K562 treated with DMSO at 1 percent for 24 hours (cell line): ENCODE results near the gene TSPYL2. TPM values are rescaled to one million over a fixed set of nuclear protein-coding genes. Genes with fewer than 3 reads are reported as not detected.

Source experiments
- total RNA-seq: library from RNA; unstranded; fragments of 300-600 nt; gene quantifications from 2 replicates; pipeline ENCODE4 v1.2.3, GENCODE V29; 2022; ENCODE audit warnings: low read depth; ENCODE audit not compliant: insufficient read depth

Gene TSPYL2
- 14.5 and 16.1 TPM in 2 replicates for total RNA-seq

DNA sequence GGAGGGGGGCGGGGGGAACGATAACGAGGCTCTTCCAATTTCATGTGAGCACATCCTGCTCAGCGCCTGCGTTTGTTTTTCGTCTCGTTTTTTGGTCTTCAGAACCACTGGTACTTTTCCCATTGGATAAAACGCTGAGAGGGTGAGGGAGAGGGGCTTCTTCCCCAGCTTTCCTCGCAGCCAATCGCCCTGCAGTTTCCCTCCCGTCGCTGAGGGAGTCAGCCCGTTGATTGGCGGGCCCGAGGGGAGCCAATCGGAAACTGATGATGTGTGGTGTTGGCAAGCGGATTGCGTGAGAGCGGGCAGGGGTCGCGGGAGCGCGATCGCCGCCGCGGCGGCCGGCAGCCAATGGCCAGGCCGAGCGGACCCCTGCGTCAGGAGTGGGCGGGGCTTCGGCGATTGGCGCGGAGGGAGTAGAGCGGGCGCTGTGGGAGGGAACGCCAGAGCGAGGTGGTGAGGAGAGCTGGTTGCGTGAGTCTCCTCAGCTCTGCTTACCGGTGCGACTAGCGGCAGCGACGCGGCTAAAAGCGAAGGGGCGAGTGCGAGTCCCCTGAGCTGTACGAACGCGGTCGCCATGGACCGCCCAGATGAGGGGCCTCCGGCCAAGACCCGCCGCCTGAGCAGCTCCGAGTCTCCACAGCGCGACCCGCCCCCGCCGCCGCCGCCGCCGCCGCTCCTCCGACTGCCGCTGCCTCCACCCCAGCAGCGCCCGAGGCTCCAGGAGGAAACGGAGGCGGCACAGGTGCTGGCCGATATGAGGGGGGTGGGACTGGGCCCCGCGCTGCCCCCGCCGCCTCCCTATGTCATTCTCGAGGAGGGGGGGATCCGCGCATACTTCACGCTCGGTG is at the start of gene TSPYL2:
TSS of gene TSPYL2 (plus strand) at position 443 of the 848 bp plus-strand sequence. CDS start at position 575, 132 bp downstream.

DNA sequence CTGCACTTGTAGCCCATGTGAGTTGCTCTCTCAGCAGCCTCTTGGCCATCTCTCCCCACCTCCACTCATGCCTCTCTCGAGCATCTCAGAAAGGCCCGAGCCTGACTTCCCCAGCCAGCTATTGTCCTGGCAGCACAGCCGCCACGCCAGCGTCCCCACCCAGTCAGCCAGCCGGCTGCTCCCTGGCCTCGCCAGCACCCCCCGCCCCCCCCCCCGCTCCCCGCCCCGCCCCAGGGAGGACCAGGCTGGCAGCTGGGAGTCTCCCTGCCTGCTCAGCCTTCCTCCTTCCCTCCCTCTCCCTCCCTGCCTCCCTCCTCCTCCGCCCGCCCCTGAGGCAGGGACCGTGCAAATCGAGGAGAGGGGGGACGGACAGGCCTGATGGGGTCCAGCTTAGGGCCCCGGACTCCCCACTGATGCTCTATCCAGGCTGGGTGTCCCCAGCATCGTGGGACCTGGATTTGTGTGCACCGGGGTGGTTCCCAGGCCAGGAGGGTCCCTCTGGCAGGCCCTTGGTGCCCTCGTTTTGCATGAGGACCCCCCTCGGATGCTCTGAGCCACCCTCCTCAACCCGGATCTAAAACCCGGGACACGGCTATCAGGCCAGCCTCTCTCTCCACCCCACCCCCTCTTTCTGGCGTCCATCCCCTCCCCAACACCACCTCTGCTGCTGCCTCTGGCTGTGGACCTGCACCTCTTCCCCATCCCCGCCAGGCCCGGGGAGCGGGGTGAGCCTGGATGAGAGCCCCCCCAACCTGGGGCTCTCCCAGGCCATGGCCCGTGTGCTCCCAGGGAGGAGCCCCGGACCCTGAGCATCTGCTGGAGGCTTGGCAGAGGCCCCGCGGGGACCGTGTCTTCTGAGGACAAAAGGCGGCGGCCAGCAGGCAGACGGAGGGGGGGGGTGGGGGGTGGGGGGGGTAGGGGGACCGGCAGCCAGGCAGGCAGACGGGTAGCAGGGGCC is 33.7 kb upstream of the TSPYL2 start, which contains the start of gene GPR173:
TSS of gene GPR173 (plus strand) at position 621 of the 958 bp plus-strand sequence. CDS start 27,833 bp downstream, outside the sequence.

DNA sequence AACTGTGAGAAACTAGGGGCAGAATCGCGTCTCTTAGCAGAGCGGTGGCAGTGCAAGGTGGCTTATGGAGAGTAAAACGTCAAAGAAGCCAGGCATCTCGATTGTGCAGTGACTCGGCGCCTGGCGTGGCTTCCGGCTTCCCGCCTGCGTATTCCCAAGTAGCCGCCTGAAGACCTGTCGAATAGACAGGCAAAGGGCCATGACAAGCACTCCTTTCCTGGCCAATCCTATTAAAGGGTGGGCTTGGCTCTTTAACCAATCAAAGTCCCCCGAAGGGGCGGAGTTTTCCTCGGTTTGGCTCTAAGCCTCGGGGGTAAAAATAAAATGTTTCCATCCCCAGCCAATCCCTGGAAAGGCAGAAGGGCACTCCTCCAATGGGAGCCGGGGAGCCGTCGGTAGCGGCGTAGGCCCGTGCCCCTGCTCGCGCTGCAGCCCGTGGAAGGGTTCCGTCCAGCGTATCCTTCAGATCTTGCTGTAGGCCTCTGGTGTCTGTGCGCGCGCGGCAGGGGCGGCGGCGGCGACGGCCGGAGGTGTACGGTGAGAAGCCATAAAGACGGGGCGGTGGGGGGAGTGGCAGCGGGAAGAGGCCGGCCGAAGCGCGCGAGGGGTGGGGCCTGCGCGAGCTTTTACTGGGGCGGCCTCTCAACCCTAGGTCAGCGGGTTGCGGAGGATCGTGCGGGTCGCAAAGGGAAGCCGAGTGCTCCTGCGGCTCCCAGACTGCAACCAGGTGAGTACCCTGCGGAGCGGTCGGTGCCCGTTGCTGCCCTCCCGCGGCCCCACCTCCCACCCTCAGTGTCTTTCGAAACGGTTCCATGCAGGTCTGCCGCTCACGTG is 11.8 kb downstream of the TSPYL2 start, which contains the start of gene KANTR:
TSS of gene KANTR (plus strand) at position 395 of the 834 bp plus-strand sequence. CDS start 30,131 bp downstream, outside the sequence.

Other genes starting within 250 kb of the TSPYL2 start
- gene XAGE3, start 214.3 kb upstream of the TSPYL2 start, total RNA-seq = not detected in 2 replicates
- 12.7 and 14.6 TPM in 2 replicates for gene FAM156B, start 185.0 kb upstream of the TSPYL2 start, total RNA-seq
- 4.8 and 4.9 TPM in 2 replicates for gene FAM156A, start 123.8 kb upstream of the TSPYL2 start, total RNA-seq
- gene GPR173, start 33.6 kb upstream of the TSPYL2 start, total RNA-seq = not detected in 2 replicates
- gene KANTR, start 11.8 kb downstream of the TSPYL2 start, total RNA-seq = 0.73 and 0.74 TPM in 2 replicates
- 68.4 and 70.6 TPM in 2 replicates for gene KDM5C, start 142.8 kb downstream of the TSPYL2 start, total RNA-seq
- gene IQSEC2, start 199.2 kb downstream of the TSPYL2 start, total RNA-seq = 22.7 and 24.9 TPM in 2 replicates